Measurements from ENCODE around the gene KLHL6.

- TF ChIP-seq, protein P1, sequence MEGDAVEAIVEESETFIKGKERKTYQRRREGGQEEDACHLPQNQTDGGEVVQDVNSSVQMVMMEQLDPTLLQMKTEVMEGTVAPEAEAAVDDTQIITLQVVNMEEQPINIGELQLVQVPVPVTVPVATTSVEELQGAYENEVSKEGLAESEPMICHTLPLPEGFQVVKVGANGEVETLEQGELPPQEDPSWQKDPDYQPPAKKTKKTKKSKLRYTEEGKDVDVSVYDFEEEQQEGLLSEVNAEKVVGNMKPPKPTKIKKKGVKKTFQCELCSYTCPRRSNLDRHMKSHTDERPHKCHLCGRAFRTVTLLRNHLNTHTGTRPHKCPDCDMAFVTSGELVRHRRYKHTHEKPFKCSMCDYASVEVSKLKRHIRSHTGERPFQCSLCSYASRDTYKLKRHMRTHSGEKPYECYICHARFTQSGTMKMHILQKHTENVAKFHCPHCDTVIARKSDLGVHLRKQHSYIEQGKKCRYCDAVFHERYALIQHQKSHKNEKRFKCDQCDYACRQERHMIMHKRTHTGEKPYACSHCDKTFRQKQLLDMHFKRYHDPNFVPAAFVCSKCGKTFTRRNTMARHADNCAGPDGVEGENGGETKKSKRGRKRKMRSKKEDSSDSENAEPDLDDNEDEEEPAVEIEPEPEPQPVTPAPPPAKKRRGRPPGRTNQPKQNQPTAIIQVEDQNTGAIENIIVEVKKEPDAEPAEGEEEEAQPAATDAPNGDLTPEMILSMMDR (IDR thresholded peaks at IDR 0.05): no peak
- TF ChIP-seq POLR2A (IDR thresholded peaks at IDR 0.05) (no peak), EP300 (IDR thresholded peaks at IDR 0.05; ENCODE audit: low read depth) (no peak), POLR2AphosphoS5 (IDR thresholded peaks at IDR 0.05) (no peak)
Observed at GRCh38 chr3:183533412-183534132, 21.9 kb downstream of the KLHL6 start.
